NCI-H226 (cell line): ENCODE measurements around the gene IGFL1.
"Not testable (repeated sequence)": the region's sequence is repeated elsewhere in the genome, so short reads cannot be mapped to it uniquely, and the experiment has no call there.

Experiments used
- DNase-seq: peaks from one replicate; pipeline ENCODE4 v3.0.0-alpha.2; 2015

The IGFL1 gene

GRCh38 chr19:46226438-46226973 is 3.0 kb upstream of the IGFL1 start:
- no peak for DNase-seq

- no peak for DNase-seq
Observed at GRCh38 chr19:46232029-46232428, 2.5 kb downstream of the IGFL1 start.

GRCh38 chr19:46232468-46232867 is 2.9 kb downstream of the IGFL1 start:
- no peak for DNase-seq

GRCh38 chr19:46232938-46233621 is 3.5 kb downstream of the IGFL1 start:
- no peak for DNase-seq

GRCh38 chr19:46233871-46234270 is 4.3 kb downstream of the IGFL1 start:
- not testable (repeated sequence) for DNase-seq

GRCh38 chr19:46238141-46238540 is 8.6 kb downstream of the IGFL1 start:
- not testable (repeated sequence) for DNase-seq

GRCh38 chr19:46239193-46240024 is 9.9 kb downstream of the IGFL1 start:
- DNase-seq: no peak

- DNase-seq: no peak
Observed at GRCh38 chr19:46240693-46241092, 11.2 kb downstream of the IGFL1 start.

- no peak for DNase-seq
Observed at GRCh38 chr19:46241626-46242025, 12.1 kb downstream of the IGFL1 start.

GRCh38 chr19:46243081-46243654 is 13.6 kb downstream of the IGFL1 start:
- not testable (repeated sequence) for DNase-seq

GRCh38 chr19:46250076-46250735 is 20.7 kb downstream of the IGFL1 start:
- no peak for DNase-seq

- no peak for DNase-seq
Observed at GRCh38 chr19:46251416-46251815, 21.9 kb downstream of the IGFL1 start.

GRCh38 chr19:46254776-46255175 is 25.2 kb downstream of the IGFL1 start:
- no peak for DNase-seq

- DNase-seq: peak; percentile 22
Observed at GRCh38 chr19:46256855-46257254, 27.3 kb downstream of the IGFL1 start.

GRCh38 chr19:46261501-46261900 is 32.0 kb downstream of the IGFL1 start:
- DNase-seq: not testable (repeated sequence)

- peak; percentile 43 for DNase-seq
Observed at GRCh38 chr19:46262684-46263296, 33.2 kb downstream of the IGFL1 start.

GRCh38 chr19:46264801-46265200 is 35.3 kb downstream of the IGFL1 start:
- DNase-seq: not testable (repeated sequence)

- DNase-seq: peak; percentile 53
Observed at GRCh38 chr19:46265217-46265828, 35.8 kb downstream of the IGFL1 start.

GRCh38 chr19:46269101-46269500 is 39.6 kb downstream of the IGFL1 start:
- no peak for DNase-seq

- no peak for DNase-seq
Observed at GRCh38 chr19:46270521-46271256, 41.1 kb downstream of the IGFL1 start.

GRCh38 chr19:46271481-46272197 is 42.1 kb downstream of the IGFL1 start:
- DNase-seq: peak; percentile 84
